Cardiac muscle cell (in vitro differentiated cells and primary cell): ENCODE measurements around the gene ARHGAP44. TPM values are rescaled to one million over a fixed set of nuclear protein-coding genes. Genes with fewer than 3 reads are reported as not detected.

ENCODE experiments used
- DNase-seq, 2 donors: peaks; one replicate each; pipeline versions ENCODE4 v3.0.0 to v3.0.0-alpha.2; 2010 to 2017; ENCODE audit warnings: low read depth in 1 of 2, low spot score in 1 of 2
- H3K27ac ChIP-seq: fragments of 200-600 bp; sonication (generic); 2 replicates; pipeline ENCODE4 v1.5.1; 2016
- H3K27me3 ChIP-seq: fragments of 200-600 bp; sonication (generic); 2 replicates; pipeline ENCODE4 v1.6.0; 2016; ENCODE audit warnings: control low read depth
- H3K36me3 ChIP-seq: fragments of 200-600 bp; sonication (generic); 2 replicates; pipeline ENCODE4 v1.5.1; 2016; ENCODE audit warnings: control low read depth
- H3K4me1 ChIP-seq: fragments of 200-600 bp; sonication (generic); 2 replicates; pipeline ENCODE4 v1.8.1; 2017; ENCODE audit warnings: low read depth, mild to moderate bottlenecking, mixed run types
- H3K4me3 ChIP-seq: fragments of 200-600 bp; sonication (generic); 2 replicates; pipeline ENCODE4 v1.5.1; 2016; ENCODE audit warnings: mild to moderate bottlenecking
- H3K9me3 ChIP-seq: fragments of 200-600 bp; sonication (generic); 2 replicates; pipeline ENCODE4 v1.5.1; 2017; ENCODE audit warnings: low read depth, mild to moderate bottlenecking, control low read depth
- CTCF ChIP-seq: IDR thresholded peaks from 2 replicates; pipeline ENCODE4 v1.5.1; 2012; ENCODE audit warnings: low read depth, mild to moderate bottlenecking, low read length
- polyA plus RNA-seq: library from polyadenylated mRNA; unstranded; fragments of >200 nt; fragmentation: Nextera tagmentation; extraction: Ambion mirVana; gene quantifications from 2 replicates; pipeline ENCODE4 v1.2.1, GENCODE V29; 2016
- total RNA-seq: library from RNA; depleted of rRNA; stranded (reverse); fragments of >200 nt; gene quantifications from 2 replicates; pipeline ENCODE4 v1.2.3, GENCODE V29; 2016

The ARHGAP44 gene
- total and polyA plus RNA-seq, 2 experiments from 2014 or later: 10.2 to 13.5 TPM

GRCh38 chr17:12821376-12821940, 32.2 kb downstream of the ARHGAP44 start:
- no peaks in the 10 kb centered on the region for H3K27me3 ChIP-seq
- DNase-seq: peak in 1 of 2 donors; percentile 49
- no peaks in the 10 kb centered on the region for H3K9me3 ChIP-seq
- no peak overlapping the region for H3K27ac ChIP-seq
- TF ChIP-seq CTCF: no peak
- H3K4me1 ChIP-seq: no peaks in the 10 kb centered on the region
- H3K4me3 ChIP-seq: no peak overlapping the region
- no peaks in the 10 kb centered on the region for H3K36me3 ChIP-seq

GRCh38 chr17:12826431-12826830, 37.1 kb downstream of the ARHGAP44 start:
- Histone ChIP-seq H3K9me3 (no peaks in the 10 kb centered on the region), H3K27me3 (no peaks in the 10 kb centered on the region)
- DNase-seq: no peak

GRCh38 chr17:12830777-12831247, 41.5 kb downstream of the ARHGAP44 start:
- Histone ChIP-seq H3K27me3 (no peaks in the 10 kb centered on the region), H3K36me3 (peaks cover 3% of the 10 kb centered on the region), H3K4me1 (no peaks in the 10 kb centered on the region), H3K9me3 (no peaks in the 10 kb centered on the region), H3K4me3 (no peak overlapping the region), H3K27ac (no peak overlapping the region)
- no peak for DNase-seq
- no peak for TF ChIP-seq CTCF

More at GRCh38 chr17:12826431-12826830, 37.1 kb downstream of the ARHGAP44 start:
- no peak overlapping the region for H3K4me3 ChIP-seq
- H3K36me3 ChIP-seq: peaks cover 3% of the 10 kb centered on the region
- H3K27ac ChIP-seq: no peak overlapping the region
- TF ChIP-seq CTCF: no peak
- no peaks in the 10 kb centered on the region for H3K4me1 ChIP-seq

GRCh38 chr17:12831839-12832238, 42.5 kb downstream of the ARHGAP44 start:
- no peak for DNase-seq
- Histone ChIP-seq H3K27me3 (no peaks in the 10 kb centered on the region), H3K4me3 (no peak overlapping the region), H3K36me3 (peaks cover 3% of the 10 kb centered on the region), H3K4me1 (no peaks in the 10 kb centered on the region), H3K27ac (no peak overlapping the region), H3K9me3 (no peaks in the 10 kb centered on the region)
- TF ChIP-seq CTCF: no peak

GRCh38 chr17:12839042-12839441, 49.7 kb downstream of the ARHGAP44 start:
- H3K4me1 ChIP-seq: no peaks in the 10 kb centered on the region
- no peaks in the 10 kb centered on the region for H3K9me3 ChIP-seq
- H3K36me3 ChIP-seq: no peaks in the 10 kb centered on the region
- H3K27ac ChIP-seq: no peak overlapping the region
- DNase-seq: no peak
- no peaks in the 10 kb centered on the region for H3K27me3 ChIP-seq
- TF ChIP-seq CTCF: no peak
- no peak overlapping the region for H3K4me3 ChIP-seq
